Naive thymus-derived CD8-positive, alpha-beta T cell (primary cell): Measurements from ENCODE around the gene ADPRHL1. TPM values are rescaled to one million over a fixed set of nuclear protein-coding genes. Genes with fewer than 3 reads are reported as not detected.
"Not testable (repeated sequence)": the region's sequence is repeated elsewhere in the genome, so short reads cannot be mapped to it uniquely, and the experiment has no call there.

Experiments
- ATAC-seq, 2 donors: fragments of 150-1000 bp; cut with Tn5 transposase in 1 of 2; sonication (Bioruptor Pico), chemical (Tn5 transposase) in 1 of 2; 1 replicate in 1 of 2; 2 replicates in 1 of 2; pipeline ENCODE4 v1.10.0; 2021; ENCODE audit warnings: mild to moderate bottlenecking in 2 of 2, moderate library complexity in 2 of 2
- POLR2A ChIA-PET: fragments of 350-600 bp; sonication (Branson Sonifier 250); formaldehyde crosslinking; loops from one replicate; lab custom pipeline; 2021; ENCODE audit warnings: antibody characterized with exemption; lab: Charles Lee
- DNase-seq, 10 donors: peaks; one replicate each; pipeline versions ENCODE4 v3.0.0 to v3.0.0-alpha.2; 2020 to 2022
- H3K27ac Mint-ChIP-seq, 10 donors: one replicate each; pipeline ENCODE4 v1.8.0; 2020 to 2022; ENCODE audit warnings: mild to moderate bottlenecking in 10 of 10, mixed read lengths in 10 of 10, moderate library complexity in 4 of 10, inconsistent platforms in 1 of 10
- H3K27me3 Mint-ChIP-seq, 5 donors: one replicate each; pipeline ENCODE4 v1.8.0; 2021 to 2022; ENCODE audit warnings: mixed read lengths in 5 of 5
- H3K36me3 Mint-ChIP-seq, 3 donors: one replicate each; pipeline ENCODE4 v1.8.0; 2020 to 2022; ENCODE audit warnings: mixed read lengths in 3 of 3, mild to moderate bottlenecking in 2 of 3, inconsistent platforms in 1 of 3
- H3K4me1 Mint-ChIP-seq, 4 donors: one replicate each; pipeline ENCODE4 v1.8.0; 2021 to 2022; ENCODE audit warnings: mixed read lengths in 4 of 4
- H3K4me3 Mint-ChIP-seq, 10 donors: one replicate each; pipeline ENCODE4 v1.8.0; 2020 to 2022; ENCODE audit warnings: mild to moderate bottlenecking in 10 of 10, mixed read lengths in 10 of 10, moderate library complexity in 6 of 10, inconsistent platforms in 1 of 10
- H3K9me3 Mint-ChIP-seq, 9 donors: one replicate each; pipeline ENCODE4 v1.8.0; 2020 to 2022; ENCODE audit warnings: mixed read lengths in 9 of 9, mild to moderate bottlenecking in 3 of 9, inconsistent platforms in 1 of 9, moderate library complexity in 1 of 9
- polyA plus RNA-seq, 3 donors: library from polyadenylated mRNA; unstranded; fragments of 300-500 nt; fragmentation: Illumina TruSeq; gene quantifications; one replicate each; pipeline ENCODE4 v1.2.3, GENCODE V29; 2021
- total RNA-seq, 8 experiments: library from RNA in 2 of 8; stranded (reverse) in 2 of 8; gene quantifications; one replicate each; pipeline ENCODE4 v1.2.3 and lab custom pipeline; 2021 to 2026

Gene ADPRHL1
- total and polyA plus RNA-seq, 5 experiments from 2014 or later, result 0.22 to 1.2 (median 0.70) TPM; not detected in 1

GRCh38 chr13:113475911-113476310 is 22.6 kb upstream of the ADPRHL1 start:
- ATAC-seq, result no peak
- Mint-ChIP-seq H3K9me3 (peaks cover 0 to 2% (median 0%) of the 10 kb centered on the region in 9 donors), H3K36me3 (peaks cover 23 to 83% (median 41%) of the 10 kb centered on the region in 3 donors), H3K27me3 (no peaks in the 10 kb centered on the region), H3K4me1 (peaks cover 0 to 3% (median 0%) of the 10 kb centered on the region in 4 donors), H3K27ac (peak overlapping the region in 1 of 10 donors; percentile 45), H3K4me3 (no peak overlapping the region)
- POLR2A ChIA-PET, result no interaction called here
- no peak for DNase-seq

GRCh38 chr13:113475280-113475679 is 22.0 kb upstream of the ADPRHL1 start:
- Mint-ChIP-seq H3K4me3 (no peak overlapping the region), H3K4me1 (peaks cover 0 to 3% (median 0%) of the 10 kb centered on the region in 4 donors), H3K9me3 (peaks cover 0 to 2% (median 0%) of the 10 kb centered on the region in 9 donors), H3K27me3 (no peaks in the 10 kb centered on the region), H3K27ac (no peak overlapping the region), H3K36me3 (peaks cover 23 to 84% (median 41%) of the 10 kb centered on the region in 3 donors)
- ATAC-seq (no peak), DNase-seq (no peak)
- POLR2A ChIA-PET, result no interaction called here

- H3K27ac Mint-ChIP-seq, result no peak overlapping the region
- ATAC-seq, result no peak
- no peak for DNase-seq
- POLR2A ChIA-PET, result no interaction called here
- H3K36me3 Mint-ChIP-seq, result peaks cover 23 to 80% (median 38%) of the 10 kb centered on the region in 3 donors
- H3K4me3 Mint-ChIP-seq, result no peak overlapping the region
- peaks cover 0 to 2% (median 0%) of the 10 kb centered on the region in 9 donors for H3K9me3 Mint-ChIP-seq
- H3K27me3 Mint-ChIP-seq, result no peaks in the 10 kb centered on the region
- H3K4me1 Mint-ChIP-seq, result peaks cover 0 to 3% (median 0%) of the 10 kb centered on the region in 4 donors
Observed at GRCh38 chr13:113474179-113474578, 20.9 kb upstream of the ADPRHL1 start.

GRCh38 chr13:113472355-113473025 is 19.2 kb upstream of the ADPRHL1 start:
- Mint-ChIP-seq H3K27ac (peak overlapping the region in 1 of 10 donors; percentile 33), H3K4me3 (no peak overlapping the region), H3K27me3 (no peaks in the 10 kb centered on the region), H3K9me3 (peaks cover 0 to 4% (median 0%) of the 10 kb centered on the region in 9 donors), H3K36me3 (peaks cover 15 to 79% (median 23%) of the 10 kb centered on the region in 3 donors), H3K4me1 (peaks cover 0 to 3% (median 0%) of the 10 kb centered on the region in 4 donors)
- DNase-seq, result no peak
- POLR2A ChIA-PET, result no interaction called here
- no peak for ATAC-seq

- ATAC-seq (no peak), DNase-seq (no peak)
- H3K4me3 Mint-ChIP-seq, result no peak overlapping the region
- H3K36me3 Mint-ChIP-seq, result peaks cover 12 to 79% (median 23%) of the 10 kb centered on the region in 3 donors
- peaks cover 0 to 3% (median 0%) of the 10 kb centered on the region in 4 donors for H3K4me1 Mint-ChIP-seq
- H3K27me3 Mint-ChIP-seq, result no peaks in the 10 kb centered on the region
- no peak overlapping the region for H3K27ac Mint-ChIP-seq
- POLR2A ChIA-PET, result no interaction called here
- peaks cover 0 to 4% (median 0%) of the 10 kb centered on the region in 9 donors for H3K9me3 Mint-ChIP-seq
Observed at GRCh38 chr13:113471844-113472243, 18.6 kb upstream of the ADPRHL1 start.

GRCh38 chr13:113470635-113471163 is 17.4 kb upstream of the ADPRHL1 start:
- DNase-seq, POLR2A ChIA-PET, H3K4me1 Mint-ChIP-seq, ATAC-seq, H3K27me3 Mint-ChIP-seq, H3K9me3 Mint-ChIP-seq, H3K4me3 Mint-ChIP-seq: not testable (repeated sequence)
- H3K27ac Mint-ChIP-seq, result peak overlapping the region in 1 of 10 donors; percentile 7
- H3K36me3 Mint-ChIP-seq, result peaks cover 7 to 75% (median 18%) of the 10 kb centered on the region in 3 donors

GRCh38 chr13:113470073-113470472 is 16.8 kb upstream of the ADPRHL1 start:
- H3K27me3 Mint-ChIP-seq, result no peaks in the 10 kb centered on the region
- POLR2A ChIA-PET, result no interaction called here
- H3K4me1 Mint-ChIP-seq, result peaks cover 0 to 5% (median 3%) of the 10 kb centered on the region in 4 donors
- no peak for ATAC-seq
- DNase-seq, result no peak
- peaks cover 0 to 1% (median 0%) of the 10 kb centered on the region in 9 donors for H3K9me3 Mint-ChIP-seq
- peaks cover 7 to 68% (median 15%) of the 10 kb centered on the region in 3 donors for H3K36me3 Mint-ChIP-seq
- no peak overlapping the region for H3K4me3 Mint-ChIP-seq
- H3K27ac Mint-ChIP-seq, result no peak overlapping the region

- Mint-ChIP-seq H3K4me3 (no peak overlapping the region), H3K27ac (no peak overlapping the region), H3K27me3 (no peaks in the 10 kb centered on the region), H3K9me3 (peaks cover 0 to 1% (median 0%) of the 10 kb centered on the region in 9 donors), H3K4me1 (peaks cover 0 to 5% (median 3%) of the 10 kb centered on the region in 4 donors), H3K36me3 (peaks cover 7 to 64% (median 11%) of the 10 kb centered on the region in 3 donors)
- POLR2A ChIA-PET, result interaction anchor here (0.6 kb wide), 1 partner anchor 103 kb away, joined by 3 read pairs; no protein-coding TSS in a partner anchor
- ATAC-seq (no peak), DNase-seq (no peak)
Observed at GRCh38 chr13:113469582-113469981, 16.3 kb upstream of the ADPRHL1 start.

GRCh38 chr13:113468472-113469201 is 15.3 kb upstream of the ADPRHL1 start:
- H3K36me3 Mint-ChIP-seq, result peaks cover 7 to 61% (median 7%) of the 10 kb centered on the region in 3 donors
- H3K27ac Mint-ChIP-seq, result no peak overlapping the region
- H3K9me3 Mint-ChIP-seq, result peaks cover 0 to 1% (median 0%) of the 10 kb centered on the region in 9 donors
- POLR2A ChIA-PET, result no interaction called here
- no peaks in the 10 kb centered on the region for H3K27me3 Mint-ChIP-seq
- peaks cover 0 to 5% (median 3%) of the 10 kb centered on the region in 4 donors for H3K4me1 Mint-ChIP-seq
- DNase-seq (no peak), ATAC-seq (no peak)
- H3K4me3 Mint-ChIP-seq, result no peak overlapping the region

- DNase-seq, result no peak
- POLR2A ChIA-PET, result interaction anchor here (0.6 kb wide), 1 partner anchor 161 kb away, joined by 3 read pairs; no protein-coding TSS in a partner anchor
- Mint-ChIP-seq H3K9me3 (peaks cover 0 to 1% (median 0%) of the 10 kb centered on the region in 9 donors), H3K4me3 (no peak overlapping the region), H3K36me3 (peaks cover 6 to 61% (median 7%) of the 10 kb centered on the region in 3 donors), H3K4me1 (peaks cover 0 to 5% (median 3%) of the 10 kb centered on the region in 4 donors), H3K27ac (no peak overlapping the region), H3K27me3 (no peaks in the 10 kb centered on the region)
- ATAC-seq, result no peak
Observed at GRCh38 chr13:113468029-113468428, 14.7 kb upstream of the ADPRHL1 start.

- POLR2A ChIA-PET, result no interaction called here
- Mint-ChIP-seq H3K36me3 (peaks cover 1 to 60% (median 3%) of the 10 kb centered on the region in 3 donors), H3K4me3 (no peak overlapping the region), H3K27me3 (no peaks in the 10 kb centered on the region), H3K27ac (no peak overlapping the region), H3K4me1 (peaks cover 0 to 5% (median 1%) of the 10 kb centered on the region in 4 donors), H3K9me3 (peaks cover 0 to 1% (median 0%) of the 10 kb centered on the region in 9 donors)
- DNase-seq (no peak), ATAC-seq (no peak)
Observed at GRCh38 chr13:113466383-113466782, 13.1 kb upstream of the ADPRHL1 start.

- Mint-ChIP-seq H3K9me3 (peaks cover 0 to 1% (median 0%) of the 10 kb centered on the region in 9 donors), H3K36me3 (peaks cover 0 to 58% (median 4%) of the 10 kb centered on the region in 3 donors), H3K27ac (peak overlapping the region in 6 of 10 donors; percentile 4 to 82 (median 64)), H3K4me3 (no peak overlapping the region), H3K4me1 (peaks cover 0 to 5% (median under 1%) of the 10 kb centered on the region in 4 donors), H3K27me3 (no peaks in the 10 kb centered on the region)
- ATAC-seq (no peak), DNase-seq (no peak)
- POLR2A ChIA-PET, result no interaction called here
Observed at GRCh38 chr13:113465300-113465699, 12.0 kb upstream of the ADPRHL1 start.
